ENCODE measurements around the gene NEO1. TPM values are rescaled to one million over a fixed set of nuclear protein-coding genes. Genes with fewer than 3 reads are reported as not detected.

Gene NEO1
- polyA plus RNA-seq, 1 donor (not counting 4 experiments of a cell fraction or from before 2014, with no cell fraction given) = 4.4 TPM

DNA sequence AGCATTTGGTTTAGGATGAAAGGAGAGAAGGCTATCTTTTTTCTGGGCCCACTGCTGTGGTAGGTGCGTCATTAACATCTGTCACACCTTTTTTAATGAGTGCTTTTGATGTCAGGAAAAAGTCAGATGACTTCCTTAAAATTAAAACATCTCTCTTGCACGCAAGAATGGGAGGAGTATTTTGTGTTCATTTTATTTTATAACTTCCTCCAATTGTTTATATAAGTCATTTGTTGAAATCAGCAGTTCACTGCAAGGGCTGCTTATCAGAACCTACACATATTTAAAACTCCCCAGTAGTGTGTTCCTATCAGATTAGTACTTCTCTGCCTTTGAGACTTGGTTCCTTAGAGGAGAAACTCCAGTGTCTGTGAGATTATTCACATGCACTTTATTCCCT lies 143.8 kb downstream of the NEO1 start:
- H3K9me1 ChIP-seq (ENCODE audit: control insufficient read depth, extremely low read depth, insufficient read depth, low read length) = no peaks in the 10 kb centered on the region
- dilution Hi-C loops (cut with MboI; ENCODE audit: extremely low pct_ligation_motif_present, low sequenced_read_pairs) = no loop called here
- no peaks in the 10 kb centered on the region for H3K9me3 ChIP-seq (ENCODE audit: control insufficient read depth, low read depth, low read length)
- H3K9ac ChIP-seq (ENCODE audit: control insufficient read depth, extremely low read depth, insufficient read depth, low read length) = no peak overlapping the region
- FAIRE-seq (no peak), DNase-seq (ENCODE audit: low read depth, low spot score) (no peak)
- no peaks in the 10 kb centered on the region for H3K36me3 ChIP-seq (ENCODE audit: control insufficient read depth in 2 of 2, extremely low read depth in 1 of 2, insufficient read depth in 2 of 2, low read length in 2 of 2)
- H3K4me1 ChIP-seq (ENCODE audit: control insufficient read depth, extremely low read depth, insufficient read depth, low read length) = no peaks in the 10 kb centered on the region
- H4K20me1 ChIP-seq (ENCODE audit: control insufficient read depth, extremely low read depth, insufficient read depth, low read length) = no peaks in the 10 kb centered on the region
- no peaks in the 10 kb centered on the region for H3K27me3 ChIP-seq (ENCODE audit: control insufficient read depth, extremely low read depth, insufficient read depth, low read length)
- H2AFZ ChIP-seq (ENCODE audit: control insufficient read depth, low read length) = no peak overlapping the region
- no peaks in the 10 kb centered on the region for H3K79me2 ChIP-seq (ENCODE audit: control insufficient read depth, insufficient read depth, low read length)
- H3K4me3 ChIP-seq (ENCODE audit: control insufficient read depth in 2 of 3, extremely low read depth in 1 of 3, insufficient read depth in 2 of 3, low read depth in 1 of 3, low read length in 3 of 3) = no peak overlapping the region
- TF ChIP-seq EZH2 (IDR thresholded peaks at IDR 0.05; ENCODE audit: low read length) = no peak
- TF ChIP-seq, protein P1, sequence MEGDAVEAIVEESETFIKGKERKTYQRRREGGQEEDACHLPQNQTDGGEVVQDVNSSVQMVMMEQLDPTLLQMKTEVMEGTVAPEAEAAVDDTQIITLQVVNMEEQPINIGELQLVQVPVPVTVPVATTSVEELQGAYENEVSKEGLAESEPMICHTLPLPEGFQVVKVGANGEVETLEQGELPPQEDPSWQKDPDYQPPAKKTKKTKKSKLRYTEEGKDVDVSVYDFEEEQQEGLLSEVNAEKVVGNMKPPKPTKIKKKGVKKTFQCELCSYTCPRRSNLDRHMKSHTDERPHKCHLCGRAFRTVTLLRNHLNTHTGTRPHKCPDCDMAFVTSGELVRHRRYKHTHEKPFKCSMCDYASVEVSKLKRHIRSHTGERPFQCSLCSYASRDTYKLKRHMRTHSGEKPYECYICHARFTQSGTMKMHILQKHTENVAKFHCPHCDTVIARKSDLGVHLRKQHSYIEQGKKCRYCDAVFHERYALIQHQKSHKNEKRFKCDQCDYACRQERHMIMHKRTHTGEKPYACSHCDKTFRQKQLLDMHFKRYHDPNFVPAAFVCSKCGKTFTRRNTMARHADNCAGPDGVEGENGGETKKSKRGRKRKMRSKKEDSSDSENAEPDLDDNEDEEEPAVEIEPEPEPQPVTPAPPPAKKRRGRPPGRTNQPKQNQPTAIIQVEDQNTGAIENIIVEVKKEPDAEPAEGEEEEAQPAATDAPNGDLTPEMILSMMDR (optimal IDR thresholded peaks at IDR 0.05 in 1 of 3, IDR thresholded peaks at IDR 0.05 in 1 of 3, conservative IDR thresholded peaks at IDR 0.05 in 1 of 3; ENCODE audit: extremely low read depth in 1 of 3, insufficient read depth in 2 of 3, low read length in 3 of 3) = no peak
- no peak overlapping the region for H3K27ac ChIP-seq (ENCODE audit: control insufficient read depth, insufficient read depth, low read length)
- no peak overlapping the region for H3K4me2 ChIP-seq (ENCODE audit: control insufficient read depth, extremely low read depth, insufficient read depth, low read depth, low read length)

DNA sequence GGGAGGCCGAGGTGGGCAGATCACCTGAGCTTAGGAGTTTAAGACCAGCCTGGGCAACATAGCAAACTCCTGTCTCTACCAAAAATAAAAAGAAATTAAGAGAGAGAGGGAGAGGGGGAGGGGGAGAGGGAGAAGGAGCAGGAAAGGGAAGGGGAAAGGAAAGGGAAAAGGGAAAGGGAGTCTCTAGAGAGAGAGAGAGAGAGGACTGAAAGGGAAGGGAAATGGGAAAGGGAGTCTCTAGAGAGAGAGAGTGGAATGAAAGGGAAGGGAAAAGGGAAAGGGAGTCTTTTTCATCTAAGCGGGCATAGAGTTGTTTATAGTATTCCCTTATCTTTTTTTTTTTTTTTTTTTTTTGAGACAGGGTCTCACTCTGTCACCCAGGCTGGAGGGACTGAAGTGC lies 148.1 kb downstream of the NEO1 start:
- Histone ChIP-seq H3K9me3 (ENCODE audit: control insufficient read depth, low read depth, low read length) (no peaks in the 10 kb centered on the region), H3K79me2 (ENCODE audit: control insufficient read depth, insufficient read depth, low read length) (no peaks in the 10 kb centered on the region), H3K36me3 (ENCODE audit: control insufficient read depth in 2 of 2, extremely low read depth in 1 of 2, insufficient read depth in 2 of 2, low read length in 2 of 2) (no peaks in the 10 kb centered on the region), H3K4me3 (ENCODE audit: control insufficient read depth in 2 of 3, extremely low read depth in 1 of 3, insufficient read depth in 2 of 3, low read depth in 1 of 3, low read length in 3 of 3) (no peak overlapping the region), H3K9me1 (ENCODE audit: control insufficient read depth, extremely low read depth, insufficient read depth, low read length) (no peaks in the 10 kb centered on the region), H3K4me2 (ENCODE audit: control insufficient read depth, extremely low read depth, insufficient read depth, low read depth, low read length) (no peak overlapping the region), H4K20me1 (ENCODE audit: control insufficient read depth, extremely low read depth, insufficient read depth, low read length) (no peaks in the 10 kb centered on the region), H3K27ac (ENCODE audit: control insufficient read depth, insufficient read depth, low read length) (no peak overlapping the region), H3K4me1 (ENCODE audit: control insufficient read depth, extremely low read depth, insufficient read depth, low read length) (no peaks in the 10 kb centered on the region), H3K27me3 (ENCODE audit: control insufficient read depth, extremely low read depth, insufficient read depth, low read length) (no peaks in the 10 kb centered on the region), H3K9ac (ENCODE audit: control insufficient read depth, extremely low read depth, insufficient read depth, low read length) (no peak overlapping the region), H2AFZ (ENCODE audit: control insufficient read depth, low read length) (no peak overlapping the region)
- dilution Hi-C loops (cut with MboI; ENCODE audit: extremely low pct_ligation_motif_present, low sequenced_read_pairs) = no loop called here
- TF ChIP-seq EZH2 (IDR thresholded peaks at IDR 0.05; ENCODE audit: low read length) = no peak
- TF ChIP-seq, protein P1 (optimal IDR thresholded peaks at IDR 0.05 in 1 of 3, IDR thresholded peaks at IDR 0.05 in 1 of 3, conservative IDR thresholded peaks at IDR 0.05 in 1 of 3; ENCODE audit: extremely low read depth in 1 of 3, insufficient read depth in 2 of 3, low read length in 3 of 3) = no peak
- FAIRE-seq (no peak), DNase-seq (ENCODE audit: low read depth, low spot score) (no peak)

Measured in keratinocyte (primary cell).